Measurements from ENCODE around the gene BRIP1.
A peak's percentile ranks its signal among the peaks of the same experiment; 100 is the strongest.
"Not testable (repeated sequence)": the region's sequence is repeated elsewhere in the genome, so short reads cannot be mapped to it uniquely, and the experiment has no call there.

The BRIP1 gene

DNA sequence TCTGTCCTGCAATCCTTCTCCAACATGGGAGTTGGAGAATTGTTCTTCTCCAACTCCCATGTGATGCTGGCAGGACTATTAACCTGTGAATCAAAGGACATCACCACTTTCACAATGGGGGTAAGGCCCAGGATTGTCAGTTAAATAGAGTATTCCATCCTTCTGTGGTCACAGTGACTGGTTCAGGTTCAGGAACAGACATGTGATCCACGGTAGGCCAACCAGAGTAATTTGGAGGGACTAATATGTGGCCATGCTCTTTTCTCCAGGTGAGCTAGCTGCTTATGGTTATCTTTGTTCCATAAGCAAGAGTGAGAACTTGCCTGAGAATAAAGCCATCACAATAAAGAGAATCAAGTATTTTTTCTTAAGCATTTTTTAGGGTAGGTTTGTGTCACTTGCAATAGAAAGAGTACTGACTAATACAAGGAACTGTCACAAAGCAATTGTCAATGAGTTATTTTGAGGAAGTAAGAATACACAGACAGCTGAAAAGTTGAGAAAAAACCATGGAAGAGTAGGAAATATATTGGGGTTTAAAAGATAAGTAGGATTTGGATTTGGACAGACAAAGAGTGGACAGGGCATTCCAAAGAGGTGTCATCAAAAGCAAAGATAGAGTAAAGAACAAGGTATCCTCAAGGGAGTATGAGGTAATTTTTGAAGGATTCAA lies 63.4 kb downstream of the BRIP1 start:
- no peak for DNase-seq (ENCODE audit: low spot score)

DNA sequence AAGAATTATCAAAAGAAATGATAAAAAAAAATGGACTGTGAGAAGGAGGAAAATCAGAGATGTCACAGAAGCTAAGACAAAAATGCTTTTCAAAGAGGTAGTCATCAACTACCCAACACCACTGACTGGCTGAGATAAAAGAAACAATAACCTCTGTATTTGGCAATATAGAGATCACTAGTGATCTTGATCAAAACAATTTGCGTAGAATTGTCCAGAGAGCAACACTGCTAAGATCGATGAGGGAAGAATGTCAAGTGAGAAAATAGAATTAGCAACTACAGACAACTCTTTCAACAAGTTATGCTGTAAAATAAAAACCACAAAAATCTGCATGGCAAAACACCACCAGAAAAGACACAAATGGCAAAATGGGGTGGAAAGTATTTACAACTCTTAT lies 66.0 kb downstream of the BRIP1 start:
- no peak for DNase-seq (ENCODE audit: low spot score)

- no peak for DNase-seq (ENCODE audit: low spot score)
Observed at GRCh38 chr17:61795546-61795945, 67.8 kb downstream of the BRIP1 start.

GRCh38 chr17:61794792-61795191 lies 68.5 kb downstream of the BRIP1 start:
- DNase-seq (ENCODE audit: low spot score) = no peak

GRCh38 chr17:61794242-61794641 lies 69.1 kb downstream of the BRIP1 start:
- no peak for DNase-seq (ENCODE audit: low spot score)

DNA sequence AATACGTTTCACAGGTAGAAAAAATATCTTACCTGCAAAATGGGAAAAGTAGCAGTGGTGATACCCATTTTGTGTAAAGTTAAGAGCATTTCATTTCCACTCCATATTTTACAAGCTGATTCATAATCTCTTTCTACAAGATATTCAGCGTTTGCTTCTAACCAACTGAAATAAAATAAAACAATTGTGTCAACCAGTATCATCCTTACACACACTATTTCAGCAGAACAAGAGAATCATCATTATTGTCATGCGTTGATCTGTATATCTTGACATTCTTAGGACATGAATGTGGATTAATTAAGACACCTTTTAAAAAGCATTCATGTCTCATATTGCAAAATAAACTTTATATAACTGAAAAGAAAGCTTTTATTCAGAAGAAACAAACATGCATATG lies 69.8 kb downstream of the BRIP1 start:
- no peak for DNase-seq (ENCODE audit: low spot score)

DNA sequence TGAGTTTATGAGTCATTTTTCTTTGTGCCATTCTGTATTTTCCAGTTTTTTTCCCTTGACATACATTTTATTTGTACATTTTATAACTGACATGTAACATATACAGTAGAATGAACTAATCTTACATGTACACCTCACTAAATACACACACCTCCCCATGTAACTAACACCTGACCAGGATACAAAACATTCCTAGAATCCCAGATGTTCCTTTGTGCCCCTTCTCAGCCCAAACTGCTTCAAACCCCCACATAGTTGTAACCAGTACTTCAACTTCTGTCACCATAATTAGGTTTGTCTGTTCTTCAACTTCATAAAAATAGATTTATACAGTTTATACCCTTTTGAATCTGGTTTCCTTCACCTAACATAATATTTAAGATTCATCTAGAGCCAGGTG lies 73.5 kb downstream of the BRIP1 start:
- DNase-seq (ENCODE audit: low spot score) = no peak

DNA sequence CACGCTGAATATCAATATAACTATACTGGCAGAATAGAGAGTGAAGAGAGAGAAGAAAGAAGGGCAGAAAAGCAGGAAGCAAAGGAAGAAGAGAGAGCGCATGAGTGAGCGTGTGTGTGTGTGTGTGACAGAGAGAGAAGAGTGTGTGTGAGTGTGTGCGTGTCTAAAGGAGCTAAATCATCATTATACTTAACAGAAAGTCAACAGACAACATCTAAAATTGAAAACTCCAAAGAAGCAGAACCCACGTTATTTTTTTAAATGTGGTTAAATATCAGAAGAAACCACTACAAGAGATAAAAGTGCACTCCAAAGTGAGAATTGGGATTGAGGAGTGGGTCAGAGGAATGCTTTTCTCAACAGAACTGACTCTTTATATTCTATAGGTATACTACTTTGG lies 77.2 kb downstream of the BRIP1 start:
- DNase-seq (ENCODE audit: low spot score) = no peak

DNA sequence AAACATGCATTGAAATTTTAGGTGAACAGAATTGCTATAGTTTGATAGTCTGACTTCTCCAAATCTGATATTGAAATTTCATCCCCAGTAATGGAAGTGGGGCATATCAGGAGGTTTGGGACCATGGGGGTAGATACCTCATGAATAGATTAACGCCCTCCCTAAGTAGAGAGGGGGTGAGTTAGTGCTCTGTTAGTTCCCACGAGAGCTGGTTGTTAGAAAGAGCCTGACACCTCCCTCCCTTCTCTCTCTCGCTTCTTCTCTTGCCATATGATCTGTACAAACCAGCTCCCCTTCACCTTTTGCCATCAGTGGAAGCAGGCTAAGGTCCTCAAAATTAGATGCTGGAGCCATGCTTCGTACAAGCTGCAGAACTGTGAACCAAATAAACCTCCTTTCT lies 78.8 kb downstream of the BRIP1 start:
- DNase-seq (ENCODE audit: low spot score) = no peak

DNA sequence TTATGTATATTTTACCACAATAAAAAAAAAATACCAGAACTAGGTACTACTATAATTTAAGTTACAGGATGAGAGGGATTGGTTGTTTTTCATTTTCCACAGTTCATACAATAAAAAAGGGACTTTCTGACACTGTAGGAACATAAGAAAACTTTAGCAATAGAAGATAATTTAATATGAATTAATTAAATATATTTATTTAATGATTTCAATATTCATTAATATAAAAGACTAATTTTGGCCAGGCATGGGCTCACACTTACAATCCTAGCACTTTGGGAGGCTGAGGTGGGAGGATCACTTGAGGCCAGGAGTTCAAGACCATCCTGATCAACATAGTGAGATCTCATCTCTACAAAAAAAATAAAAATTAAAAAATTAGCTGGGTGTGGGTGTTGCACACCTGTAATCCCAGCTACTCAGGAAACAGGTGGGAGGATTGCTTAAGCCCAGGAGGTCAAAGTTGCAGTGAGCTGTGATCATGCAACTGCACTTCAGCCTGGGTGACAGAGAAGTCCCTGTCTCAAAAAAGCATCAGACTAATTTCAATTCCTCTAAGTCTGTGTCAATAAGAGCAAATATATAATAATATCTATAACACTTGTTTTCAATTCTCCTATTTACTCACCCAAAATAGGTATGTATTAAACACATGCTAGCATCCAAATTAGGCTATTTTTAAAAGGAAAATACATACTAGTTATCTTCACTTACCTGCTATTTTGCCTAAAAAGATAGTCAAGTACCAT lies 79.6 kb downstream of the BRIP1 start:
- DNase-seq (ENCODE audit: low spot score) = no peak

GRCh38 chr17:61783120-61783519 lies 80.2 kb downstream of the BRIP1 start:
- no peak for DNase-seq (ENCODE audit: low spot score)

DNA sequence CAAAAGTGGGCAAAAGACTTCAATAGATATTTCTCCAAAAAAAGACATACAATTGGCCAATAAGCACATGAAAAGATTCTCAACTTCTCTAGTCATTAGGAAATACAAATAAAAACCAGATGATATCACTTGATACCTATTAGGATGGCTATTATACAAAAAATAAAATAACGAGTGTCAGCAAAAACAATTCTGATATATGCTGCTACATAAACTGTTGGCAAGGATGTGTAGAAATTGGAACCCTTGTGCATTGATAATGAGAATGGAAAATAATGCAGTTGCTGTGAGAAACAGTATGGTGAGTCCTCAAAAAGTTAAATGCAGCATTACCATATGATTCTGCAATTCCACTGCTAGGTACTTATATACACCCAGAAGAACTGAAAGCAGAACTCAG lies 80.6 kb downstream of the BRIP1 start:
- DNase-seq (ENCODE audit: low spot score) = no peak

GRCh38 chr17:61775364-61775763 lies 88.0 kb downstream of the BRIP1 start:
- no peak for DNase-seq (ENCODE audit: low spot score)

GRCh38 chr17:61774724-61775123 lies 88.6 kb downstream of the BRIP1 start:
- DNase-seq (ENCODE audit: low spot score) = no peak

- not testable (repeated sequence) for DNase-seq (ENCODE audit: low spot score)
Observed at GRCh38 chr17:61774087-61774486, 89.2 kb downstream of the BRIP1 start.

- no peak for DNase-seq (ENCODE audit: low spot score)
Observed at GRCh38 chr17:61770752-61771533, 92.4 kb downstream of the BRIP1 start.

GRCh38 chr17:61770043-61770442 lies 93.3 kb downstream of the BRIP1 start:
- no peak for DNase-seq (ENCODE audit: low spot score)

- DNase-seq (ENCODE audit: low spot score) = no peak
Observed at GRCh38 chr17:61768405-61768804, 94.9 kb downstream of the BRIP1 start.

- peak; percentile 8 for DNase-seq (ENCODE audit: low spot score)
Observed at GRCh38 chr17:61766520-61766919, 96.8 kb downstream of the BRIP1 start.

- DNase-seq (ENCODE audit: low spot score) = no peak
Observed at GRCh38 chr17:61764846-61765245, 98.5 kb downstream of the BRIP1 start.

DNA sequence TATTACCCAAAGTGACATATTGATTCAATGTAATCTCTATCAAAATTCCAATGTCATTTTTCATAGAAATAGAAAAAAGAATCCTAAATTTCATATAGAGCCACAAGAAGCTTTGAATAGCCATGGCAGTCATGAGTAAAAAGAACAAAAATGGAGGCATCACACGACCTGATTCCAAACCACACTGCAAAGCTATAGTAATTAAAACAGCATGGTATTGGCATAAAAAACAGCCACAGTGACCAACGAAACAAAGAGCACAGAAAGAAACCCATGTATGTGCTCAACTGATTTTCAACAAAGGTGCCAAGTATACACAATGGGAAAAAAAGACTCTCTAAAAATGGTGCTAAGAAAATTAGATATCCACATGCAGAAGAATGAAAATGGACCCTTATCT lies 101.5 kb downstream of the BRIP1 start:
- DNase-seq (ENCODE audit: low spot score) = no peak

GRCh38 chr17:61759362-61759761 lies 104.0 kb downstream of the BRIP1 start:
- DNase-seq (ENCODE audit: low spot score) = no peak

DNA sequence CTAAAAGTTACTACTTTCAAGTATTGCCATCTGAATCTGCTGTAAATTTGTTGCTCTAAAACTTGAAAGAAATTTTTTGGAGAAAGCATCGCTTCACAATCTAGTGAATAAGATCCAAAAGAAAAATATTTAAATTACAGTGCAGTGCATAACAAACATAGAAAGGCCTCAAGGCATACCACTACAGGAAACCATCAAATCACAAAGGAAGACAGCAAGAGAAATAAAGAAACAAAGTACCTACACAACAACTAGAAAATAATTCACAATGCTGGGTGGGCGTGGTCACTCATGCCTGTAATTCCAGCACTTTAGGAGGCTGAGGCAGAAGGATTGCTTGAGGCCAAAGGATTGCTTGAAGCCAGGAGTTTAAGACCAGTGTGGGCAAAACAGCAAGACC lies 104.9 kb downstream of the BRIP1 start:
- no peak for DNase-seq (ENCODE audit: low spot score)

Data from COLO829 (cell line).